Thoracic aorta (tissue), 2 donors: ENCODE data around the gene ABHD17C. TPM values are rescaled to one million over a fixed set of nuclear protein-coding genes. Genes with fewer than 3 reads are reported as not detected.
A peak's percentile ranks its signal among the peaks of the same experiment; 100 is the strongest.

Experiments
- ATAC-seq: fragments of 150-250 bp; one replicate; pipeline ENCODE4 v1.8.0; 2017; ENCODE audit warnings: low read depth; ENCODE audit not compliant: insufficient number of reproducible peaks, low FRiP score
- DNase-seq: peaks from one replicate; pipeline ENCODE4 v3.0.0-alpha.2; 2020; ENCODE audit warnings: low spot score
- H3K27ac ChIP-seq, 2 donors: fragments of 200-600 bp; sonication (generic); 1 replicate in 1 of 2; 2 replicates in 1 of 2; pipeline ENCODE4 v1.5.1; 2016; ENCODE audit warnings: mild to moderate bottlenecking in 2 of 2, moderate library complexity in 2 of 2
- H3K27me3 ChIP-seq: fragments of 200-600 bp; sonication (generic); replicated peaks from 2 replicates; pipeline ENCODE4 v1.6.0; 2016; ENCODE audit warnings: mild to moderate bottlenecking; ENCODE audit not compliant: insufficient read depth
- H3K36me3 ChIP-seq: fragments of 200-600 bp; sonication (generic); one replicate; pipeline ENCODE4 v1.5.1; 2016
- H3K4me1 ChIP-seq, 2 donors: fragments of 200-600 bp; sonication (generic); 1 replicate in 1 of 2; 2 replicates in 1 of 2; pipeline versions ENCODE4 v1.5.1 to v1.6.0; 2016; ENCODE audit warnings: low read depth in 2 of 2, mild to moderate bottlenecking in 1 of 2; ENCODE audit not compliant: control insufficient read depth in 1 of 2
- H3K4me3 ChIP-seq: fragments of 200-600 bp; sonication (generic); 2 replicates; pipeline ENCODE4 v1.5.1; 2016; ENCODE audit warnings: mild to moderate bottlenecking
- H3K9me3 ChIP-seq: fragments of 200-600 bp; sonication (generic); 2 replicates; pipeline ENCODE4 v1.5.1; 2016
- total RNA-seq, 2 donors: library from RNA; depleted of rRNA; stranded (reverse); fragments of >200 nt; gene quantifications; one replicate each; pipeline versions ENCODE4 v1.1.0 to v1.2.3, GENCODE V29; 2016
- TF ChIP-seq, protein P1 (sequence below): fragments of 200-600 bp; sonication (generic); IDR thresholded peaks from one replicate; pipeline ENCODE4 v1.5.1; 2019; ENCODE audit warnings: antibody characterized with exemption

Gene ABHD17C
- total RNA-seq, 2 donors from 2014 or later = 1.6 to 3.0 TPM

- TF ChIP-seq, protein P1, sequence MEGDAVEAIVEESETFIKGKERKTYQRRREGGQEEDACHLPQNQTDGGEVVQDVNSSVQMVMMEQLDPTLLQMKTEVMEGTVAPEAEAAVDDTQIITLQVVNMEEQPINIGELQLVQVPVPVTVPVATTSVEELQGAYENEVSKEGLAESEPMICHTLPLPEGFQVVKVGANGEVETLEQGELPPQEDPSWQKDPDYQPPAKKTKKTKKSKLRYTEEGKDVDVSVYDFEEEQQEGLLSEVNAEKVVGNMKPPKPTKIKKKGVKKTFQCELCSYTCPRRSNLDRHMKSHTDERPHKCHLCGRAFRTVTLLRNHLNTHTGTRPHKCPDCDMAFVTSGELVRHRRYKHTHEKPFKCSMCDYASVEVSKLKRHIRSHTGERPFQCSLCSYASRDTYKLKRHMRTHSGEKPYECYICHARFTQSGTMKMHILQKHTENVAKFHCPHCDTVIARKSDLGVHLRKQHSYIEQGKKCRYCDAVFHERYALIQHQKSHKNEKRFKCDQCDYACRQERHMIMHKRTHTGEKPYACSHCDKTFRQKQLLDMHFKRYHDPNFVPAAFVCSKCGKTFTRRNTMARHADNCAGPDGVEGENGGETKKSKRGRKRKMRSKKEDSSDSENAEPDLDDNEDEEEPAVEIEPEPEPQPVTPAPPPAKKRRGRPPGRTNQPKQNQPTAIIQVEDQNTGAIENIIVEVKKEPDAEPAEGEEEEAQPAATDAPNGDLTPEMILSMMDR = no peak
- Histone ChIP-seq H3K27me3 (no peaks in the 10 kb centered on the region), H3K4me1 (peaks cover 2 to 13% of the 10 kb centered on the region in 2 donors), H3K36me3 (no peaks in the 10 kb centered on the region), H3K4me3 (no peak overlapping the region), H3K9me3 (no peaks in the 10 kb centered on the region), H3K27ac (no peak overlapping the region)
- DNase-seq (no peak), ATAC-seq (no peak)
Measured at GRCh38 chr15:80773792-80774352, 78.8 kb downstream of the ABHD17C start.

DNA sequence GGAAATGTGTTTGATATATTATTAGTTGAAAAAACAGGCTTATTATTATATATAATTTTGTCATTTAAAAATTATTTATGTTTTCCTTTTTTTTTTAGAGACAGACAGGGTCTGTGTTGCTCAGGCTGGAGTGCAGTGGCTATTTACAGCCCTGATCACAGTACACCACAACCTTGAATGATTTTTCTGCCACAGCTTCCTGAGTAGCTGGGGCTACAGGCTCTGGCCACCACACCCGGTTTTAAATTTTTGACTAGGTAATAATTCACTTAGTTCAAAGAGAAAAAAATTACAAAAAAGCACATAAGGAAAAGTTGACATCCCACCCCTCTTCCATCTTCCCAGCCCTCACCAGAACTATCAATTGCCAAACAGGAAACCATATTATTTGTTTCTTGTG lies 79.4 kb downstream of the ABHD17C start:
- H3K36me3 ChIP-seq = no peaks in the 10 kb centered on the region

GRCh38 chr15:80775338-80775737 lies 80.2 kb downstream of the ABHD17C start:
- TF ChIP-seq, protein P1 = no peak
- Histone ChIP-seq H3K36me3 (no peaks in the 10 kb centered on the region), H3K27ac (no peak overlapping the region), H3K4me3 (no peak overlapping the region), H3K9me3 (no peaks in the 10 kb centered on the region), H3K27me3 (no peaks in the 10 kb centered on the region), H3K4me1 (peaks cover 15 to 28% of the 10 kb centered on the region in 2 donors)
- DNase-seq = no peak
- ATAC-seq = no peak

More for the DNA sequence above, 79.4 kb downstream of the ABHD17C start:
- TF ChIP-seq, protein P1 = no peak
- Histone ChIP-seq H3K9me3 (no peaks in the 10 kb centered on the region), H3K27ac (no peak overlapping the region), H3K27me3 (no peaks in the 10 kb centered on the region), H3K4me1 (peaks cover 8 to 20% of the 10 kb centered on the region in 2 donors), H3K4me3 (no peak overlapping the region)
- DNase-seq (no peak), ATAC-seq (no peak)

DNA sequence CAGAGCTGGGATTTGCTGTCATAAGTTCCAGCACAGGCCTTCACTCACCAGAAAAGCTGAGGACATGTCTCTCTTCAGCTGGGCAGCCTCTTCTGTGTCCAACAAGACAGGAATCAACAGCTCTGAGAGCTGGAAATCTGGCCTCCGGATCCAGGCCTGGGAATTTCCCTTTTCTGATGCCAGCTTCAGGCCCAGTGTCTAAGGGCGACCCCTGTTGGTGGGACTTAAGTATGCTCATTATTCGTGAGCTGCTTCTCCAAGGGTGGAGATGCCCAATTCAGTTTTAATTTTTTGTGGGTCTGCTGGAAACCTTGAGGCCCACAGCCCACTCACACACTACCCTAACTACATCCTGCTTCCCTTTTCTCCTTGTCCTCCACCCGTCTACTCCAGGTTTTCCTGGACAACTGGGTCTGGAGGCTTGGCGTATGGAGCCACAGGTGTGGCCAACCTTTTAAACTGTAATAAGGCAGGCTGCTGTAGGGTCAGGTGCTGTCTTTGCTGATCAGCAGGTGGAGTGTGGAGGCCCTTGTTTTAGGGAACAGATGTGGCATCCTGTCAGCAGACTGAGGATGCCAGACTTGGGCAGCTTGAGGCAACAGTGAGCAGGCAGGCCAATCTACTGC lies 81.4 kb downstream of the ABHD17C start:
- H3K36me3 ChIP-seq = no peaks in the 10 kb centered on the region
- TF ChIP-seq, protein P1 = peak; percentile 74
- ATAC-seq = peak; percentile 18
- H3K4me3 ChIP-seq = no peak overlapping the region
- no peak for DNase-seq
- H3K9me3 ChIP-seq = no peaks in the 10 kb centered on the region
- H3K27me3 ChIP-seq = no peaks in the 10 kb centered on the region
- H3K4me1 ChIP-seq = peaks cover 18 to 34% of the 10 kb centered on the region in 2 donors
- no peak overlapping the region for H3K27ac ChIP-seq

GRCh38 chr15:80777137-80777536 lies 82.0 kb downstream of the ABHD17C start:
- TF ChIP-seq, protein P1 = no peak
- Histone ChIP-seq H3K27ac (no peak overlapping the region), H3K9me3 (no peaks in the 10 kb centered on the region), H3K27me3 (no peaks in the 10 kb centered on the region), H3K4me3 (no peak overlapping the region), H3K36me3 (no peaks in the 10 kb centered on the region), H3K4me1 (peaks cover 18 to 34% of the 10 kb centered on the region in 2 donors)
- DNase-seq (no peak), ATAC-seq (no peak)
